Measurements from ENCODE around the gene NYNRIN.

Gene NYNRIN

GRCh38 chr14:24392325-24393091 lies 6.3 kb upstream of the NYNRIN start:
- DNase-seq, result no peak

GRCh38 chr14:24394275-24394674 lies 4.5 kb upstream of the NYNRIN start:
- DNase-seq, result no peak

GRCh38 chr14:24395609-24396582 lies 2.9 kb upstream of the NYNRIN start:
- no peak for DNase-seq

- DNase-seq, result no peak
Measured at GRCh38 chr14:24397639-24398292, 1.0 kb upstream of the NYNRIN start.

- no peak for DNase-seq
Measured at GRCh38 chr14:24398293-24398652, 530 bp upstream of the NYNRIN start.

- DNase-seq, result no peak
Measured at GRCh38 chr14:24399447-24399822, 632 bp downstream of the NYNRIN start.

- no peak for DNase-seq
Measured at GRCh38 chr14:24399999-24400718, 1.4 kb downstream of the NYNRIN start.

GRCh38 chr14:24401810-24402702 lies 3.3 kb downstream of the NYNRIN start:
- DNase-seq, result no peak

GRCh38 chr14:24403294-24403998 lies 4.6 kb downstream of the NYNRIN start:
- no peak for DNase-seq

GRCh38 chr14:24404814-24405213 lies 6.0 kb downstream of the NYNRIN start:
- DNase-seq, result no peak

GRCh38 chr14:24406416-24406815 lies 7.6 kb downstream of the NYNRIN start:
- DNase-seq, result no peak

- no peak for DNase-seq
Measured at GRCh38 chr14:24407608-24408325, 9.0 kb downstream of the NYNRIN start.

GRCh38 chr14:24408764-24409163 lies 10.0 kb downstream of the NYNRIN start:
- no peak for DNase-seq

GRCh38 chr14:24409192-24409591 lies 10.4 kb downstream of the NYNRIN start:
- no peak for DNase-seq

GRCh38 chr14:24409956-24410355 lies 11.2 kb downstream of the NYNRIN start:
- DNase-seq, result no peak

- no peak for DNase-seq
Measured at GRCh38 chr14:24411443-24412389, 12.9 kb downstream of the NYNRIN start.

GRCh38 chr14:24414077-24414476 lies 15.3 kb downstream of the NYNRIN start:
- no peak for DNase-seq

- no peak for DNase-seq
Measured at GRCh38 chr14:24414732-24415420, 16.1 kb downstream of the NYNRIN start.

Measured in activated gamma-delta T cell (primary cell).